Measurements from ENCODE around the gene CDCA4.

The CDCA4 gene

GRCh38 chr14:105011312-105011990 is 9.4 kb downstream of the CDCA4 start:
- DNase-seq: no peak

- no peak for DNase-seq
These were observed 10.0 kb downstream of the CDCA4 start for GRCh38 chr14:105010891-105011291.

DNA sequence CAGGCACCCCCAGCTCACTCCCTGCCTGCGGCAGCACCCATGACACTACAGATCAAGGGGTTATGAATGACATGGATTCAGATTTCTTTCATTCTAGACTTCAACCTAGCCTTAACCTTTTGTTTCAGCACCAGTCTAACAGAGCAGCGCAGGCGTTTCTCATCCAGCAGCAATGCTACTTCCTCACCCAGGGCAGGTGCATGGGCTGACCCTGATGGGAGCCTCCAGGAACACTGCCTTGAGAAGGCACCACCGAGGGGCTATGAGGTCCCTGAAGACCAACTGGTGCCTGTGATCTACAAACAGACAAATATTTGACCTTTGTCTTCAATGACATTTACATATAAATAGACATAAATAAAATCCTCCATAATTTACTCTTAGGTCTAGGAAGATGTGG is 10.8 kb downstream of the CDCA4 start:
- no peak for DNase-seq

- no peak for DNase-seq
These were observed 13.2 kb downstream of the CDCA4 start for GRCh38 chr14:105007593-105008264.

DNA sequence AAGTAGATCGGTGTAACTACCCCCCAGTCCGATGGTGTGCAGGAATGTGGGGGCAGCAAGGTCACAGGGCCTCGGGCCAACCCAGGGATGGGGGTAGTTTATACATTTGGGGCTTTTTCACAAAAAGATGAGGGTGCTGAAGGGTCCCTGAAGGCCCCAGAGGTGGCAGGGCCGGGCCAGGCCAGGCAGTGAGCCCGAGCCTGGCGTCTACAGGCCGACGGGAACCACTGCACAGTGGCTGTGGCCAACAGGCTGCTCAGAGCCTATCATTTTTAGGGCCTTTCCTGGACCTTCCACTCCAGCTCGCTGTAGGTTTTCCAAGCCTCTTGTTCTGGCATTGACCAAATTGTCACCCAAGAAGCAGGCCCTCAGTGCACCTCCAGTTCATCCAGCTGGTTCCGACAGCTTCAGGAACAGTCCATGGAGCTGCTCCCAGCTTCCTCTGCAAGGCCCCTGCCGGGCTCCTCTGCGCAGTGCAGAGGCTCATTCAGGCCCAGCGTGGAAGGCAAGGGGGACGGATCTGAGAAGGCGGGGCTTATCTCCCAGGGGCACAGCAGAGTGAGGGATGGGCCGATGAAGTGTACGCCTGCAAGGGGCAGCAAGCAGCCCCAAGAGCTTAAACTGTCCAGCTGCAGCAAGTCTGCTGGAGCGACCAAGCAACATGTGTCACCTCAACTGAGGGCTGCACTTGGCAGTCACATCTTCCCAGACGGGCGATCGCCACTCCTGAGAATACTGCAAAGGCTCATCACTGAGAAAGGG is 13.9 kb downstream of the CDCA4 start:
- no peak for DNase-seq

DNA sequence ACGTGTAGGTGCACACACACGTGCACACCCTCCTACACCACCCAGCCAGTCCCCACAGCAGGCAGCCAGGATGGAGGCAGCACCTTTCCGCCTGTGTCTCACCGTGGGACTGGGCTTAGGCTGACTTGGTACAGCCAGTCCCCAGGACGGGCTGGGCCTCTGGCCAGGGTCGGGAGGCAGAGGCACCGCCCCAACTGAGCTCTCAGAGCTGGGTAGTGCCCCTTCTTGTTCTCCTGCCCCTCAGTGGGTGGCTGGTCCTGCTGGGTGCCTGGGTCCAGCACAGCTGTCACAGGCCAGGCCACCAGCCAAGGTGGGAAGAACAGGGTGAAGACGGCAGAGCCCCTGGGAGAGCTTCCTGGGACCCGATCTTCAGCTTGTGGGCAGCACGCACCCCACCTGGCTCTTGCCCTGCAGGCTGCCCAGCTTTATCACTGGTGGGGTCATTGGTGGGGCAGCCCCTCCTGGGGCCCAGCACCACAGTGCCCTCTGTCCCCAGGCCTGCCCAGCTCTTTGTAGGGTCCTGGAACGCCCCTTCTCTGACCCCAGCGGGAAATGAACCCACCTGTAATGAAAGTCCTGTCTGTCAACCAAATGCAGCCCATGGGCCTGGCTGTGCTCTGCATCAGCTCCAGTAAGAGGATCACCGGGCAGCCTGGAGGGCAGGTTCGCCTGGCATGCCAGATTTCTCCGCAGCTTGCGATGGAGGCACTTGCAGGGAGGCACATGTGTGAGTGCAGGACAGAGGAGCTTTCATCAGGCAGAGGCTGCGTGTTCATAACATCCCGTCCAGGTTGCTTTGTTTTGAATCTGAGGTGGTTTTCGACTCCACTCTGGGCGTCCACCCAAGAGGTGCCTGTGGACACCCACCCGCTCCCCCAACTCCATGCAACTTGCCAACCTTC is 14.7 kb downstream of the CDCA4 start:
- no peak for DNase-seq

DNA sequence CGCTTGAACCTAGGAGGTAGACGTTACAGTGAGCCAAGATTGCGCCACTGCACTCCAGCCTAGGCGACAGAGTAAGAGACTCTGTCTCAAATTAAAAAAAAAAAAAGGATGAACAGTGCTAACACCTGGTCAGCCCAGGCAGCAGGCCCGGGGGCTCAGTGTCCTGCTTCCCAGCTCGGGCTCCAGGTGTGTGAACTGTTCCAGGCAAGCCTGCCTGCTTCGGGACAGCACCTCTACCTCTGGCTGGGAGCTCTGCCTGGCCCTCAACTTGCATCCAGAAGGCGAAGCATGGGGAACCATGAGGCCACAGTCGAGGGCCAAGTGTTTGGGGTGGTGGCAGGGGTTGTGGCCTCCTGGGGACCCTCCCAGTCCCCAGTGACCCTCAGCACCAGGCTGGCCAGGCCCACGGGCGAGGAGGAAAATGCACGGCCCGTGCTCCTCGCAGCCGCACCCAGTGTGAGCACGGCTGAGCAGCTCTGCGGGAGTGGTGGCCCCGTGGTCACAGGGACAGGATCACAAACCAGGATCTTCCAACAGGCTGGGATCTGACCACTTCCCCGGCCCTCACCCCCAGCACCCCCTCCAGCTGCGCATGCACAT is 15.5 kb downstream of the CDCA4 start:
- no peak for DNase-seq

GRCh38 chr14:104999361-104999760 is 21.5 kb downstream of the CDCA4 start:
- DNase-seq: no peak

DNA sequence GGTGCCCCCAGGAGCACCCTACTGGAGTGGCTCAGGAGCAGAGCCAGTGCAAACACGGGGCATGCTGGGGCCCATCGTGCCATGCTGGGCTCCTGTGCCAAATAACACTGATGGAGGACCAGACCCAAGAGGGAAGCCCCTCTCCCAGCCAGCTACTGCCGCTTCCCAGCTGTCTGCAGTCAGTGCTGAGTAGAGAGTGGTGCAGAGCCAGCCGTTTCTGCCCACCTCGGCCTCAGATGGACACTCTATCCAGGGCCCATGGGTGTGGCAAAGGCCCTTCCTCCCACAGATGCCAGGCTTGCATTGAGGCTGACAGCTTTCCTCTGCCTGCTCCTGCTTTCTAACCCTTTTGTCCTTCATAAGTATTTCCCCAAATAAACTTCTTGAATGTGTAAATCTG is 22.1 kb downstream of the CDCA4 start:
- DNase-seq: peak; percentile 95

DNA sequence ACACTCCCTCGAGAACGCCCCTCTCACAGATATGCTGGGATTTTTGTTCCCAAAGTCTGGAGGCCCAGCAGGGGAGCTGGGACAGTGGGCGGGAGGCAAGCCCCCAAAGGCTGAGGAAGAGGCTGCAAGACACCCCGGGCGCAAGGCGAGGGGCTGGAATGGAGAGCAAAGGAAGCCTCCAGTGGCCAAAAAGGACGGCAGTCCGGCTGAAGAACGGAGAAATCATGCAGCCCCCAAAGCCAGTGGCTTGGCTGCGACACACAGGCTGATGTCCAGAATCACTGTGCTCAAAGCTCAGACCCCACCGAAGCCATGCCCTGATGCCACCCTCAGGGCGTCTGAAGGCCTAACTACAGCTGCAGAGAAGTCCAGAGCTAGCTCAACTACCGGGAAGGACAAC is 24.4 kb downstream of the CDCA4 start:
- DNase-seq: no peak

DNA sequence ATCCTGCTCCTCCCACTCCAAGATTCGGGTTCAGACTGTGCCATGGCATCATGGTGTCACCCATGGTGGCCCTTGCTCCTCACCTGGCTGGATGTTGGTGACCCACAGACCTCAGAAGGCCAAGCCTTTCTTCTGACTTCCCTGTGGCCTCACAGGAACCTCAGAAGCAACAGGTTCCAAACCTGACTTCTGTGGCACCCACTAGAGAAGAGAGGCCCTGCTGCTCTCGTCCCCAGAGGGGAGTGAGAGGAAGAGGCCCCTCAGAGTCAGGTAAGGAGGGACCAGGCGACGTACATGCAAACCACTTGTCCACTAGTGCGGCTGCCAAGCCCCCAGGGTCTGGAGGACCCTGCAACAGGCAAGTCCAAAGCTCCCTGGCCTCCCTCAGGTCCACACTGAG is 24.9 kb downstream of the CDCA4 start:
- DNase-seq: no peak

- no peak for DNase-seq
These were observed 25.9 kb downstream of the CDCA4 start for GRCh38 chr14:104994978-104995377.

DNA sequence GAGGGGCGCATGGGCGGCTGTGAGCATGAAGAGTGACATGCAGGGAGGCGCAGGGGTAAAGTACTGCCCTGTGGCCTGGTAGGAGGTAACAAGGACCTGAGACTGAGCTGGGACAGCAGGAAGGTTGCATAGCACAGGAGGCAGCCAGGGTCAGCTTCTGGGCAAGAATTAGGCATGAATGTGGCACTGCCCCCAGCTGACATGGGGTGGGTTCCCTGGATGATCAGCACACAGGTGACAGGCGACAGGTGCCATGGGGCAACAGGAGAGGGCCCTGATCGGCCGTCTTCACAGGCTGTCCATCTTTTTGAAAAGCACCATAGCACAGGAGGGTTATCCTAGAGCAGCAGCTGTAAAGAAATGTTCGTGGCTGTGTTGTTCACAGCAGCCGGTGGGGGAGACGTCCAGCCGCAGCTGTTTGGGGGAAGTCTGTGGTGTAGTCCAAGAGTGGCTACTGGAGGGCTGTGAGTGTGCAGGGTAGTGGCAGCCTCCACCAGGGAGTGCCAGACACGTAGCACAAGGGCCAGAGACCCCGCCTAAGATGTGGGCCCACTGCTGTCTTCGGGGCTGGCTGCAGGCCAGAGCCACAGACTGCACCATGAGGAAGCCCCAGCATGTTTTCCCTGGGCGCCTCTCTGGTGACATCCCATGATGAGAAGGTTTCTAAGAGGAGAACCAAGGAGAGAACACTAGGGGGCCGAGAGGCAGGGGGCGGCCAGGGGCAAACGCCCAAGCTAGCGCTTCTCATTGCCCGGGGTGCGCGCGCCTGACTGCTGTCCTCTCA is 26.9 kb downstream of the CDCA4 start:
- no peak for DNase-seq

DNA sequence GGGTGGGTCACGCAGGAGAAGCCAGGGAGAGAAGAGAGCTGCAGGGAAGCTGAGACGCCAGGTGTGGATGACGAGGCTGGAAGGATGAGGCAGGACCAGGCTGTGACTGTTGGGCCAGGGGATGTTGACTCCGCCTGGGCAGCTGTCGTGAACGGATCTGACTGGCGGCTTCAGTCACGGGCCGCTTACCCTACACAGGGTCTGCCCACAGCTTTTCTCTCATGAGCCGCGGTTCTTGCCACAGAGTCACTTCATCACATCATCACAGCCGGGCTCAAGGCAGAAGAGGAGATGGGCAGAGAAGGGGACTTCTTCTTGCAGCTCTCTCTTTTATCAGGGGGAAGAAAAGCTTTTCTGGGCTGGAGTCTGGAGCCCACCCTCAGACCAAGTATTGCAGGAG is 27.6 kb downstream of the CDCA4 start:
- DNase-seq: no peak

- no peak for DNase-seq
These were observed 28.4 kb downstream of the CDCA4 start for GRCh38 chr14:104992501-104992900.

GRCh38 chr14:104991896-104992230 is 29.0 kb downstream of the CDCA4 start:
- DNase-seq: no peak

DNA sequence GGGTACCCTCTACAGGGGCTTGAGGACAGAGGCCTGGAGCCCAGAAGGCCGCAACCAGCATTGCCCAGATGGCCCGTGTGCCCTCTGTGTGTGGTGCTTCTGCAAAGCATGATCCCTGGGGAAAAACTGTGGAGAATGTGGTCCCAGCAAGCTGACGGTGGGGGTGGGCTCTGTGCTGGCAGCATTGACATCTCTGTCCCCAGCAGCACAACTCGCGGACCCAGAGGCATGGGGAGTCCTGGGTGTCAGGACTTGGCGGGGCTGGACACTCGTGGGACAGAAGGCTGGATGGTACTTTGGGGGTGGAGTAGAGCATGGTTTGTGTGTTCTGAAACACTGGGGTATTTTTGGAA is 31.0 kb downstream of the CDCA4 start:
- DNase-seq: no peak

GRCh38 chr14:104989236-104989950 is 31.5 kb downstream of the CDCA4 start:
- no peak for DNase-seq

DNA sequence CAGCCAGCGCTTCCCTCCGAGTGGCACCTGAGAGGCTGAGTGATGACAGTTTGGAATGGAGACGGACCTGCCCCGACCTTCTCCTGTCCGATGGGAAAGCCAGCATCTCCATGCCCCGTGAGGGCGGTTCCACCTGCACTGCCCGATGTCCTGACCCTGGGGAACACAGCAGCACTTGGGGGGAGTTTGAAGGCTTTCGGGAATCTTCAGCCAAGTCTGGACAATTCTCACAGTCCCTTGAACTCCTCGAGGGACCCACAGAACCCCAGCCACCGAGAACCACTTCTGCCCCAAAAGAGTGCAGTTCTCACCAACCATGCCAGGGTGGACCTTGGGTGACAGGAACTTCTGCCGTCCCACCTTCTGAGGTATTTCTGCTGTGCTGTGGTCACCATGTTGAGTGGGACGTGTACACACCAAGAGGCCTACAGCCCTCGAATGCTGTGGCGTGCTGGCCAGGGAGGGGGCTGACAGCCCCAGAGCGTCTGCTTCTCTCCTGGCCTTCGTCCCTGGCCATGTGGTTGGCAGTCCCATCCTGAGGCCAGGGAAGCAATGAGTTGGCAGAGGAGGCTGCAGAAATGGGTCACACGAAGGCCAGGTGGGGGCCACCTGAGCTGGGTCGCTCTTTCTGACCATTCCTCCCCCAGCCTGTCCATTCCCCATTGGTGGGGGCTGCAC is 34.3 kb downstream of the CDCA4 start:
- no peak for DNase-seq

DNA sequence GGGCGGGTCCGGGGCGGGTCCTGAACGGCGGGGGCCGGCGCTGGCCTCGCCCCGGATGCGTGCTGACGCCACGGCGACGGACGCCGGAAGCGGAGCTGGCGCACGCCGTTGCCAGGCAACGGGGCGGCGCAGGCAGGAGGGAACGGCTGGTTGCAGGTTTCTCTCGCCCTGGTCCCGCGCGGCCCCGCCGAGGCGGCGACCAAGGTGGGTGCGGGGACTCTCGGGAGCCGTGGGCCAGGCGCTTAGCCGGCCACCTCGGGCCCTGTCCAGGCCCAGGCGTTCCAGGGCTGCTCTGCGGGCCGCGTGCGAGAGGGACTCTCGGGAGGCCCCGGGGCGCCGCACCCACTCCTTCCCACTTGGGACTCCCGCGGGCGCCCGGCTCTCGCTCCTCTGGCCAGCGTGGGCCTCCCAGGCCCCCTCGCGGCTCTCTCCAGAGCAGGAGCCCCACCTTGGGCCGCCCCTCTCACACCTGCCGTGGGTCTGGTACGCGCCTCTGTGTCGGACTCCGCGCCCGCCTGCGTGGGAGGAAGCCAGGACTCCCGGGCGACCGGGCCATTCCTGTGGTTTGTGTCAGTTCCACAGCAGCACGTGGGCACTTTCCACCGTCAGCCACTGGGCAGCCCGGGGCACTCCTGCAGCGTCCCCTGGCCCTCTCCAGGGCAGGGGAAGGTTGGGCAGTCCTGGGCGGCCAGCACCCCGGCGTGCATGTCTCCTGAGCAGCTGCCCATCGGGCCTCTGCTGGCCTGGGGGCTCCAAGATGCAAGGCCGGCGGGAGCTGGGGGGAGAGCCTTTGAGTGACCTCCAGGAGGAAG is 35.0 kb downstream of the CDCA4 start, which contains the start of gene CLBA1:
Gene CLBA1, plus strand, starts transcription at position 114 of the 812 bp plus-strand sequence. Its CDS starts 644 bp downstream, at position 758.
- DNase-seq: peak; percentile 84
